GM12878 (cell line): Measurements from ENCODE around the gene ZNF397. TPM values are rescaled to one million over a fixed set of nuclear protein-coding genes. Genes with fewer than 3 reads are reported as not detected.

Experiments
- BMI1 ChIP-seq: fragments of 450-650 bp; IDR thresholded peaks from 2 replicates; pipeline ENCODE4 v1.6.1; 2016; ENCODE audit warnings: mild to moderate bottlenecking, moderate library complexity, borderline replicate concordance
- HDAC2 ChIP-seq: fragments of 200-600 bp; sonication (generic); IDR thresholded peaks from 2 replicates; pipeline ENCODE4 v1.6.1; 2017
- RFX5 ChIP-seq: IDR thresholded peaks from 2 replicates; pipeline ENCODE4 v1.6.1; 2011; ENCODE audit warnings: low read depth, low read length, improper control_type of control experiment
- SUPT20H ChIP-seq: IDR thresholded peaks from 2 replicates; pipeline ENCODE4 v1.6.1; 2011; ENCODE audit warnings: low read depth, mild to moderate bottlenecking, low read length, moderate library complexity, borderline replicate concordance; ENCODE audit not compliant: control insufficient read depth
- TCF12 ChIP-seq: IDR thresholded peaks from 2 replicates; pipeline ENCODE4 v1.6.1; 2011; ENCODE audit warnings: low read depth, mild to moderate bottlenecking, low read length
- ZNF592 ChIP-seq: fragments of 450-650 bp; IDR thresholded peaks from 2 replicates; pipeline ENCODE4 v1.6.1; 2017; ENCODE audit warnings: mild to moderate bottlenecking, moderate library complexity
- polyA plus RNA-seq, 11 experiments: library from polyadenylated mRNA; depleted of rRNA in 4 of 11; unstranded in 6 of 11; stranded (reverse) in 5 of 11; fragments of >200 nt; fragmentation: Nextera tagmentation in 4 of 11; fragmentation: Illumina TruSeq in 1 of 11; extraction: Ambion mirVana in 4 of 11; extraction: Trizol in 1 of 11; gene quantifications; 1 replicate in 1 of 11; 2 replicates in 10 of 11; pipeline versions ENCODE4 v1.2.1 to v1.2.3, GENCODE V29; 2011 to 2016; ENCODE audit warnings: inconsistent platforms in 2 of 11, missing spikeins in 2 of 11, low read depth in 1 of 11
- total RNA-seq, 4 experiments: library from RNA; depleted of rRNA in 3 of 4; stranded (reverse); fragments of >200 nt in 3 of 4; fragmentation: Illumina TruSeq in 1 of 4; extraction: Trizol in 1 of 4; gene quantifications; 2 replicates each; pipeline versions ENCODE4 v1.2.1 to v1.2.3, GENCODE V29; 2013 to 2021
- TF ChIP-seq, protein P1 (sequence below): IDR thresholded peaks from 2 replicates; pipeline ENCODE4 v1.6.1; 2011; ENCODE audit warnings: low read depth, low read length, improper control_type of control experiment, borderline replicate concordance
- TF ChIP-seq, protein P2 (sequence below): fragments of 450-650 bp; IDR thresholded peaks from 2 replicates; pipeline ENCODE4 v1.6.1; 2016; ENCODE audit warnings: mild to moderate bottlenecking
- TF ChIP-seq, protein P3 (sequence below): fragments of 450-650 bp; IDR thresholded peaks from 2 replicates; pipeline ENCODE4 v1.6.1; 2018; ENCODE audit warnings: borderline replicate concordance, mild to moderate bottlenecking; ENCODE audit not compliant: partially characterized antibody

ZNF397 gene
- total and polyA plus RNA-seq, 10 of the 15 experiments (the other 5 are each of a cell fraction or from before 2014, with no cell fraction given), result 5.2 to 13.3 (median 10.8) TPM

DNA sequence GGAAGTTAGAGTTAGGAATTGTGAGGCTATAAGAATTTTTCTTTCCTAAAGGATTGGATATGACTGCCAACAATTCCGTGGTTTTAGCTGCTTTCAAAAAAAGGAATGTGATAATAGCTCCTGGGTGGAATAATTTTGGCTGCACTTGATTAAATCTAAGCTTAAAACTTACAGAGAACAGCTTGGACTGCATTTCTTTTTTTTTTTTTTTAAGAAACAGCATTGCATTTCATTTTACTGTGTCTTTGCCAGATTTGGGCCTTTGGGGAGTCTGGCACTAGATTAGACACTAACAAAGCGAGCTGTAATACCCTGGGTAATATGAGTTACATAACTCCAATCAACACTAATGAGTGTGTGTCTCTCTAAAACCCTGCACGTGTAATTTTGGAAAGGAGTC lies 37.8 kb upstream of the ZNF397 start (continued):
- TF ChIP-seq RFX5 (no peak), ZNF592 (no peak), TCF12 (no peak), BMI1 (no peak), SUPT20H (no peak), HDAC2 (no peak)
- TF ChIP-seq, protein P1, sequence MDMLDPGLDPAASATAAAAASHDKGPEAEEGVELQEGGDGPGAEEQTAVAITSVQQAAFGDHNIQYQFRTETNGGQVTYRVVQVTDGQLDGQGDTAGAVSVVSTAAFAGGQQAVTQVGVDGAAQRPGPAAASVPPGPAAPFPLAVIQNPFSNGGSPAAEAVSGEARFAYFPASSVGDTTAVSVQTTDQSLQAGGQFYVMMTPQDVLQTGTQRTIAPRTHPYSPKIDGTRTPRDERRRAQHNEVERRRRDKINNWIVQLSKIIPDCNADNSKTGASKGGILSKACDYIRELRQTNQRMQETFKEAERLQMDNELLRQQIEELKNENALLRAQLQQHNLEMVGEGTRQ, result no peak
- TF ChIP-seq, protein P2, sequence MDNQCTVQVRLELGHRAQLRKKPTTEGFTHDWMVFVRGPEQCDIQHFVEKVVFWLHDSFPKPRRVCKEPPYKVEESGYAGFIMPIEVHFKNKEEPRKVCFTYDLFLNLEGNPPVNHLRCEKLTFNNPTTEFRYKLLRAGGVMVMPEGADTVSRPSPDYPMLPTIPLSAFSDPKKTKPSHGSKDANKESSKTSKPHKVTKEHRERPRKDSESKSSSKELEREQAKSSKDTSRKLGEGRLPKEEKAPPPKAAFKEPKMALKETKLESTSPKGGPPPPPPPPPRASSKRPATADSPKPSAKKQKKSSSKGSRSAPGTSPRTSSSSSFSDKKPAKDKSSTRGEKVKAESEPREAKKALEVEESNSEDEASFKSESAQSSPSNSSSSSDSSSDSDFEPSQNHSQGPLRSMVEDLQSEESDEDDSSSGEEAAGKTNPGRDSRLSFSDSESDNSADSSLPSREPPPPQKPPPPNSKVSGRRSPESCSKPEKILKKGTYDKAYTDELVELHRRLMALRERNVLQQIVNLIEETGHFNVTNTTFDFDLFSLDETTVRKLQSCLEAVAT, result no peak
- TF ChIP-seq, protein P3, sequence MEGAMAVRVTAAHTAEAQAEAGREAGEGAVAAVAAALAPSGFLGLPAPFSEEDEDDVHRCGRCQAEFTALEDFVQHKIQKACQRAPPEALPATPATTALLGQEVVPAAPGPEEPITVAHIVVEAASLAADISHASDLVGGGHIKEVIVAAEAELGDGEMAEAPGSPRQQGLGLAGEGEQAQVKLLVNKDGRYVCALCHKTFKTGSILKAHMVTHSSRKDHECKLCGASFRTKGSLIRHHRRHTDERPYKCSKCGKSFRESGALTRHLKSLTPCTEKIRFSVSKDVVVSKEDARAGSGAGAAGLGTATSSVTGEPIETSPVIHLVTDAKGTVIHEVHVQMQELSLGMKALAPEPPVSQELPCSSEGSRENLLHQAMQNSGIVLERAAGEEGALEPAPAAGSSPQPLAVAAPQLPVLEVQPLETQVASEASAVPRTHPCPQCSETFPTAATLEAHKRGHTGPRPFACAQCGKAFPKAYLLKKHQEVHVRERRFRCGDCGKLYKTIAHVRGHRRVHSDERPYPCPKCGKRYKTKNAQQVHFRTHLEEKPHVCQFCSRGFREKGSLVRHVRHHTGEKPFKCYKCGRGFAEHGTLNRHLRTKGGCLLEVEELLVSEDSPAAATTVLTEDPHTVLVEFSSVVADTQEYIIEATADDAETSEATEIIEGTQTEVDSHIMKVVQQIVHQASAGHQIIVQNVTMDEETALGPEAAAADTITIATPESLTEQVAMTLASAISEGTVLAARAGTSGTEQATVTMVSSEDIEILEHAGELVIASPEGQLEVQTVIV, result no peak
